OCI-LY7 (cell line): ENCODE measurements around the gene LRPAP1. TPM values are rescaled to one million over a fixed set of nuclear protein-coding genes. Genes with fewer than 3 reads are reported as not detected.
"Not testable (repeated sequence)": the region's sequence is repeated elsewhere in the genome, so short reads cannot be mapped to it uniquely, and the experiment has no call there.

ENCODE experiments used
- BruUV-seq: library from RNA; stranded (reverse); fragments of 400-500 nt; replicated peaks from 2 replicates; lab custom pipeline; 2021; lab: Mats Ljungman, UMichigan
- CTCF ChIA-PET: fragments of 300-600 bp; sonication (Branson Sonifier 250); formaldehyde crosslinking; loops from one replicate; lab custom pipeline; 2022; ENCODE audit warnings: antibody characterized with exemption; ENCODE audit not compliant: unreplicated experiment; lab: Charles Lee
- POLR2A ChIA-PET: fragments of 300-600 bp; sonication (Branson Sonifier 250); formaldehyde crosslinking; loops from one replicate; lab custom pipeline; 2022; ENCODE audit warnings: antibody characterized with exemption; lab: Charles Lee
- DNase-seq: peaks from one replicate; pipeline ENCODE4 v3.0.0-alpha.2; 2015; ENCODE audit warnings: low spot score
- H2AFZ ChIP-seq: fragments of 200-600 bp; sonication (generic), shearing (Covaris generic); 2 replicates; pipeline ENCODE4 v1.6.1; 2014; ENCODE audit warnings: mild to moderate bottlenecking, antibody characterized with exemption, low read length, moderate library complexity
- H3K27ac ChIP-seq: fragments of 200-600 bp; sonication (generic); 2 replicates; pipeline ENCODE4 v1.5.1; 2014; ENCODE audit warnings: mixed run types, low read depth, mild to moderate bottlenecking, moderate library complexity, low read length, inconsistent platforms; ENCODE audit not compliant: poor library complexity, severe bottlenecking
- H3K36me3 ChIP-seq: fragments of 200-600 bp; sonication (generic); 2 replicates; pipeline ENCODE4 v1.6.1; 2014; ENCODE audit warnings: mild to moderate bottlenecking, antibody characterized with exemption, low read length, moderate library complexity, mixed read lengths; ENCODE audit not compliant: insufficient read depth
- H3K4me1 ChIP-seq: fragments of 200-600 bp; sonication (generic); 2 replicates; pipeline ENCODE4 v1.5.1; 2014; ENCODE audit warnings: mild to moderate bottlenecking, low read length; ENCODE audit not compliant: insufficient read depth, poor library complexity, severe bottlenecking
- H3K4me2 ChIP-seq: fragments of 200-600 bp; sonication (generic); 2 replicates; pipeline ENCODE4 v1.6.1; 2014; ENCODE audit warnings: mild to moderate bottlenecking, low read length
- H3K4me3 ChIP-seq: fragments of 200-600 bp; sonication (generic); 2 replicates; pipeline ENCODE4 v1.5.1; 2014; ENCODE audit warnings: mild to moderate bottlenecking, low read depth, low read length; ENCODE audit not compliant: poor library complexity, severe bottlenecking
- H3K79me2 ChIP-seq: fragments of 200-600 bp; sonication (generic); 2 replicates; pipeline ENCODE4 v1.6.1; 2016; ENCODE audit warnings: low read depth, mild to moderate bottlenecking, low read length, moderate library complexity, mixed read lengths; ENCODE audit not compliant: insufficient read depth
- H3K9me2 ChIP-seq: fragments of 200-600 bp; sonication (generic); 2 replicates; pipeline ENCODE4 v1.6.1; 2016; ENCODE audit warnings: mild to moderate bottlenecking, low read length, mixed read lengths; ENCODE audit not compliant: insufficient read depth
- H3K9me3 ChIP-seq: fragments of 200-600 bp; sonication (generic); 2 replicates; pipeline ENCODE4 v1.6.1; 2014; ENCODE audit warnings: mild to moderate bottlenecking, mixed run types, low read length, mixed read lengths
- H4K20me1 ChIP-seq: fragments of 200-600 bp; sonication (generic); 2 replicates; pipeline ENCODE4 v1.6.1; 2014; ENCODE audit warnings: mild to moderate bottlenecking, antibody characterized with exemption, low read length, moderate library complexity, mixed read lengths; ENCODE audit not compliant: insufficient read depth
- intact Hi-C: fragments of 100-400 bp; cut with micrococcal nuclease; formaldehyde crosslinking; loops from one replicate; pipeline ENCODE4 v1.10.0; 2022; ENCODE audit not compliant: unreplicated experiment
- total RNA-seq, 2 experiments: library from RNA; depleted of rRNA in 1 of 2; stranded (reverse); fragments of >200 nt in 1 of 2; shearing (Covaris generic) in 1 of 2; gene quantifications; 2 replicates each; pipeline ENCODE4 v1.2.3, GENCODE V29; 2014 to 2022

LRPAP1 gene
- total RNA-seq, 2 experiments from 2014 or later = 46.2 to 54.7 TPM

GRCh38 chr4:3546721-3547120 is 14.5 kb upstream of the LRPAP1 start:
- H3K36me3 ChIP-seq, H3K27ac ChIP-seq, POLR2A ChIA-PET, H3K79me2 ChIP-seq, BruUV-seq, H3K4me2 ChIP-seq, H2AFZ ChIP-seq, intact Hi-C loops, H4K20me1 ChIP-seq, H3K9me2 ChIP-seq, H3K4me1 ChIP-seq, H3K4me3 ChIP-seq, H3K9me3 ChIP-seq, CTCF ChIA-PET, DNase-seq: not testable (repeated sequence)

- H3K4me3 ChIP-seq, H3K27ac ChIP-seq, H3K4me1 ChIP-seq, CTCF ChIA-PET, H3K9me3 ChIP-seq, BruUV-seq, H3K9me2 ChIP-seq, H3K36me3 ChIP-seq, H2AFZ ChIP-seq, intact Hi-C loops, DNase-seq, H3K79me2 ChIP-seq, H4K20me1 ChIP-seq, H3K4me2 ChIP-seq, POLR2A ChIA-PET: not testable (repeated sequence)
These were observed 13.1 kb upstream of the LRPAP1 start for GRCh38 chr4:3545351-3545750.

GRCh38 chr4:3544259-3545025 is 12.2 kb upstream of the LRPAP1 start:
- H4K20me1 ChIP-seq, H3K79me2 ChIP-seq, H3K4me1 ChIP-seq, intact Hi-C loops, DNase-seq, H3K9me2 ChIP-seq, H3K4me3 ChIP-seq, H3K36me3 ChIP-seq, H3K27ac ChIP-seq, H2AFZ ChIP-seq, H3K4me2 ChIP-seq, BruUV-seq, CTCF ChIA-PET, POLR2A ChIA-PET, H3K9me3 ChIP-seq: not testable (repeated sequence)

GRCh38 chr4:3543415-3543814 is 11.2 kb upstream of the LRPAP1 start:
- H2AFZ ChIP-seq, intact Hi-C loops, POLR2A ChIA-PET, H3K36me3 ChIP-seq, BruUV-seq, H3K27ac ChIP-seq, DNase-seq, CTCF ChIA-PET, H4K20me1 ChIP-seq, H3K4me1 ChIP-seq, H3K4me3 ChIP-seq, H3K79me2 ChIP-seq, H3K9me2 ChIP-seq, H3K9me3 ChIP-seq, H3K4me2 ChIP-seq: not testable (repeated sequence)

GRCh38 chr4:3538906-3539305 is 6.7 kb upstream of the LRPAP1 start:
- H3K4me3 ChIP-seq, CTCF ChIA-PET, DNase-seq, H4K20me1 ChIP-seq, H2AFZ ChIP-seq, H3K36me3 ChIP-seq, H3K9me3 ChIP-seq, BruUV-seq, H3K4me1 ChIP-seq, H3K27ac ChIP-seq, intact Hi-C loops, POLR2A ChIA-PET, H3K79me2 ChIP-seq, H3K9me2 ChIP-seq, H3K4me2 ChIP-seq: not testable (repeated sequence)

GRCh38 chr4:3535812-3536211 is 3.6 kb upstream of the LRPAP1 start:
- H3K9me2 ChIP-seq, H4K20me1 ChIP-seq, H3K4me1 ChIP-seq, H3K36me3 ChIP-seq, BruUV-seq, H3K79me2 ChIP-seq, H3K4me3 ChIP-seq, H3K27ac ChIP-seq, H3K9me3 ChIP-seq, CTCF ChIA-PET, POLR2A ChIA-PET, intact Hi-C loops, H3K4me2 ChIP-seq, DNase-seq, H2AFZ ChIP-seq: not testable (repeated sequence)
